GM19372 (cell line): ENCODE measurements around the gene CHCHD6.

Experiments
- ATAC-seq: cut with Tn5 transposase; IDR thresholded peaks from one replicate; pipeline ENCODE4 v1.9.1; 2021; ENCODE audit warnings: mild to moderate bottlenecking, low read depth, moderate library complexity; ENCODE audit not compliant: unreplicated experiment

The CHCHD6 gene

GRCh38 chr3:126913524-126913923 is 209.5 kb downstream of the CHCHD6 start:
- ATAC-seq: no peak

- no peak for ATAC-seq
These were observed 210.2 kb downstream of the CHCHD6 start for GRCh38 chr3:126914226-126914625.

GRCh38 chr3:126915015-126915414 is 211.0 kb downstream of the CHCHD6 start:
- no peak for ATAC-seq

DNA sequence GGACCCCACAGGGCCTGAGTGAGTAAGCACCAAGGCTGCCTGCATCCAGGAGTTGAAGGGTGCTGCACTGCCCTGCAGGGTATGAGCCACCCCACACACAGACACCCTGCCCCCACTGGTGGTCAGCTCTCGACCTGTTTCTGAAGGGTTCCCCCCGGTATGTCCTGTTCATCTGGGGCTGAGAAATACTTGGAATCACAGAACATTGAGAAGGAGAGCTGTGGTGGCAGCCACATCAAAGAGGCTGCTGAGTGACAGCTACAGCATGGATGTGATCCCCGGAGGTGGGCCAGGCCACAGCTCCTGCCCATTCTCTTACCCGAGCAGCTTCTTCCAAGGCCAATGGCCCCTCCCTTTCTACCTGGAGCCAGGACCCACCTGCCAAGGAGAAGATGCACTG is 212.5 kb downstream of the CHCHD6 start:
- no peak for ATAC-seq

DNA sequence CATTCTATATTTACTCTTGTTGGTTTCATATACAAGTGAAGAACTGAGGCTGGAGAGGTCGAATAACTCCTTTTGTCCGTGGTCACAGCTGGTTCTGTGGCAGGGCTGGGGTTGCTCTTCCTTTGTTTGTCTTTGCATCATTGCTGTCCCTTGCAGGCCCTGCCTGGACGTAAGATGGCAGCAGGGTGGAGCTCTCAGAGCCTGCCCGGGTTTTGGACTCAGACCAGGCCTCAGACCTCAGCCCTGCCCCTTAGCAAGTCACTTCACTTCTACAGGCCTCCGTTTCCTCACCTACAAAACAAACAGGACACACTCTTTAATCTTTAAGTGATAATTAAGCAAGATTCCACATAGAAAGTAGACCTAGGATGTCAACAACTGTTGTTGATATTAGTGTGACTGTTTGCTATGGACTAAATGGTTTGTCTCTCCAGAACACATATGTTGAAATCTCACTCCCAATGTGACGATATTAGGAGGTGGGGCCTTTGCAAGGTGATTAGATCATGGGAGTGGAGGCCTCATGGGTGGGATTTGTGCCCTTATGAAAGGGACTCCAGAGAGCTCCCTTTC is 213.3 kb downstream of the CHCHD6 start:
- no peak for ATAC-seq

GRCh38 chr3:126918355-126918821 is 214.3 kb downstream of the CHCHD6 start:
- ATAC-seq: no peak

DNA sequence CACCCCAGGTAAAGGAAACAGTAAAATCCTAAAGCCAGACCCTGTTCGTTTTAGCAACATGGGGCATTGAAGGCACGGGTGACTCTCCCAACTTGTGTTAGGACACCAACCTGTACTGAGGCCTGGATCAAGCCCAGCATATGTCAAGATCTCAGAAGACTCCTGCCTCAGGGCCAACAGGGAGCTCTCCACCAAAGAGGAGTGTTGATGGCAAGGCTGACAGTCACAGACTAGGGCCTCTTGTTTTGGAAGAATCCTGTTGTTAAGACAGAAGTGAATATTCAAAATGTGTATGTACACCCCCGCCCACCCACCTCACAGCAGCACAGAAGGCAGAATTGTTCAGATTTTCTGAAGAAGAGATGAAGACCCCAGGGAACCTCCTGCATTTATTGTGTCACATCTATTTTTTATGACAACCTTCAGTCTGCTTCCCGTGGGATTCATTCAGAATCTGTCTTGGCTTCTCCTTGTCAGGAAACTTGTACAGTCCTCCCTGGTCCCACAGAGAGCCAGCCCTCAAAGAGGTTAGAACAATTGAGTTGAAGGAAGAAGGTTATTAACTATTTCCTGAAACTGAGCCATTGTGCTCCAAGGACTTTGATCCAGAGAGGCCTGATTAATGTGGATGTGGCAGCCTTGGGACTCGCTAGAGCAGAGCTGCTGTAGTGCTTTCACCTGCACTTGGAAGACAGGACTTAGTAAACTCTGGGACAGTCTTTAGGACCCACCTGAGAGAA is 217.2 kb downstream of the CHCHD6 start:
- no peak for ATAC-seq

- no peak for ATAC-seq
These were observed 218.4 kb downstream of the CHCHD6 start for GRCh38 chr3:126922466-126922865.

DNA sequence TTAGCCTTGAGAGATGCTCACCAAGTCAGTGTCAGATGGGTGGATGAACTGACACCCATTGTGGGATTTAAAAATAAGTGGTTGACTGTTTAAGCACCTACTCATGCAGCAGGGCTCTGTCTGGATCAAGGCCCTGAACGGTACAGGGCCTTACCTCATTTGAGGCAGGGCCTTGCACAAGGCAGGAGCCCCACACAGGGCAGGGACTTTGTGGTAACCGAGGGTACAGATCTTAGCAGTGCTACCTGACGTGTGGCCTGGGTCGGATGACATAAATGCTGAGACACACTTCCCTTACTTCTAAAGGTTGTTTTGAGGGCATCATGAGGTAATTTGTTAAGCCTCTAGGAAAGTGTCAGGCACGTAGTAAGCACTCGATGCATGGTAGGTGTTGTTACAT is 219.4 kb downstream of the CHCHD6 start:
- ATAC-seq: no peak

DNA sequence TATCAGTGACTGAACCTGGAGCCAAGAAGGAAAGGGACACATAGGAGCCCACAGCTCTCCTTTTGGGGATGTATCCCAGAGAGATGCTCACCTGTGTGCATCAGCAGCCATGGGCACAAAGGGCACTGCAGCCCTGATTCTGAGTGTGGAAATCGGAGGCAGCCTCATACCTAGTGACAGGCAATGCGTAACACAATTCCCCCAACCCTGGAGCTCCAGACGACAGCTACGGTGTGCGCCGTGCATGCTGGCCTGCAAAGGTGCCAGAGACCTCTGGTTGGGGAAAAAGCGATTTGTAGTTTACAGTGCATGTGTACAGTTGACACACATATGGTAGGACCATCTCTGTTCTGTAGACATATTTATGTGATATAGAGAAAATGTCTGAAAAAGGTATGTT is 219.9 kb downstream of the CHCHD6 start:
- ATAC-seq: no peak

GRCh38 chr3:126924458-126924857 is 220.4 kb downstream of the CHCHD6 start:
- no peak for ATAC-seq

DNA sequence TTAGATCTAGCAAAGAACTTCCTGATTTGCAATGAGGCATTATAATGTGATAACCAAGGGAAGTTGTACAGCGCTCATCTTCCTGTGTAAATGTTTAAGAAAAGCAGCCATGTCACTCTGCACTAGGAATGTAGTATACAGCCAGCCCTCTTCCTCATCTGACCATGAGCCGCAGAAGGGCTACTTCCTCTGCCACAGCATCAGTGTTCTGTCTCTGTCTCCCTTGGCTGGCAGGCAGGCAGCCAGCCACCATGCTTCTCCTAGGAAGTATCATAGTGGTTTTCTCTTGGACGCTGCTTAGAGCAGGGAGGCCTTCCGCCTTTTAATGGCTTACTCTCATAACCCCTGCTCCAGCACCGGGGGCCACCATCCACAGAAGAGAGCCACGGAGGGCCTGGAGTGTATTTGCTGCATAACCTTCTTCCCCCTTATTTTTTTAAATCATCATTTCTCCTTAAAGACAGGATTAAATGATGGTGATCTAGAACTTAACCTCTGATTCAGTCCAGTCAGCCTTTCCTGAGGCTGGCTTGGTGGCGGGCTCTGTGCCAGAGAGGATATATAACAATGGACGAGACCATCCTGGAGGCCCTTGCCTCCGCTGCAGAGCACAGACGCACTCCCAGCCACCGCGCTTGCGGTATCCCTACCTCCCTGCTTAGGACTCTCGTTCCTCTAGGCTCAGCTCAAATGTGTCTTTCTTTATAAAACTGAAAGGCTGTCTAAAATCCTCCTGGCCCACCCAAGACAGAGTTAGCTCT is 221.6 kb downstream of the CHCHD6 start:
- ATAC-seq: no peak

GRCh38 chr3:126926684-126927400 is 222.8 kb downstream of the CHCHD6 start:
- ATAC-seq: no peak

DNA sequence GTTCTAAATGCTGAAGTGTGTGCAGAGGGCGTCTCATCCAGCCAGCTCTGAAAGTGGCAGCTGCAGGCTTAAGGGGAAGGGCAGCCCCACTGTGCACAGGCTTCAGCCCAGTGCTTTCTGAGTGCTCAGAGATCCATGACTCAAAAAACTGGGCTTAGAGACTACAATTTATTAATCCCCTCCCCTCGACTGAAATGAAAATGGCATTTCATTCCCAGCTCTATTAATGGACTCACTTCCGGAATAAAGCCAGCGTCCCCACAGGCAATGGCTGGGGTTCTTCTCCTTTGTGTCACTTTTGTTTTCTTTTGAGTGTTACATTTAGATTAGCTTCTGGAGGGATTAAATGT is 223.3 kb downstream of the CHCHD6 start:
- no peak for ATAC-seq

GRCh38 chr3:126927846-126928245 is 223.8 kb downstream of the CHCHD6 start:
- ATAC-seq: no peak

DNA sequence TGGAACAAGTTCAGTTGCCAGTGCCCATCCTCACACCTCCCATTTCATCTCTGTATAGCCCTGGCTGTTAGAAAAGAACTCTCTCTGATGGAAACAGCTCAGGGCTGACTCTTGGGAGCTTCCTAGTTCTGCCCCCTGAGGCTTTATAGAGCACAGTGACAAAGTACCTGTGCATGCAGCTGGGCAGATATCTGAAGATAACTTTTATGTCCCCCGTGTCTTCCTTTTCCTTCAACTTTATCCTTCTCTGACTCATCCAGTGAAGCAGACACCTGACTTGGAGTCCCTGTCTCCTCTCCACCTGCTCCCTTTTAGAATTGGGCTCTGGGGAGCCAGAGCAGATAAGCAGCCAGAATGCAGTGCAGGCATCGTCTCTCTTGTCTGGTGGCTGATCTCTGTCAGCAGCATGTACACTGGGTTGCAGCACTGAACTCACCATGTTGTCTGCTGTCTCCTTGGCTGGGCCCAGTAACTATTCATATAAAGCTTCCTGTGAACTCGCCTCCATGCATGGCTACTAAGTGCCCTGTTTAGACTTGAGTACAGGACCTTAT is 225.0 kb downstream of the CHCHD6 start:
- no peak for ATAC-seq

DNA sequence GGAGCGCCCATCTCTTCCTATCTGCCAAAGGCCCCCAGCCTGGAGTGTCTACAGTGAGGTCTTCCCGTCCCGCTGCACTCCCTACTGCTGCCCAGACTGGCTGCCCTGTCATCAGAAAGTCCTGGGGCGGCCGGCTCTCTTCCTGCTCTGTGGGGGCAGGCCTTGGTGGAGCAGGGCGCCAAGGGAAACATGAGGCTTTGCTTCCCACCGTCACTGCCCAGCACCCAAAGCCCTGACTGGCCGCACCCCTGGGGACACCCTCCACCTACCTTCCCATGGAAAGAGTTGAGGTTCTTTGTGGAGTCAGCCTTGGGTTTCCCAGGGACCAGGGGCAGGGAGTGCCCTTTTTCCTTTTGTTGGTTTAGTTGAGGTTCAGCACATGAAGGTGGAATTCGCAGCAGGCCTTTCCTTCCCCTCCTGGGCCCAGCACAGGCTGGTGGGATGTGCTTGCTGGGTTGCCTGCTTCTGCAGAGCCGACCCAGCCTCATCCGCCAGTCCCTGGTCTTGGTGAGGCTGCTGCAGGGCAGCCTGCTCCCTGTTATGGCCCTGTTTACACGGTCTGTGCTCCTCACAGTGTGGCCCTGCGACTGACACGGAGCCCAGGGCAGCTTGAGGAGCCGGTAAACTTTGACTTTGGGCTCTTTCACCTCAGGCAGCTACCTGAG is 227.0 kb downstream of the CHCHD6 start:
- ATAC-seq: no peak

DNA sequence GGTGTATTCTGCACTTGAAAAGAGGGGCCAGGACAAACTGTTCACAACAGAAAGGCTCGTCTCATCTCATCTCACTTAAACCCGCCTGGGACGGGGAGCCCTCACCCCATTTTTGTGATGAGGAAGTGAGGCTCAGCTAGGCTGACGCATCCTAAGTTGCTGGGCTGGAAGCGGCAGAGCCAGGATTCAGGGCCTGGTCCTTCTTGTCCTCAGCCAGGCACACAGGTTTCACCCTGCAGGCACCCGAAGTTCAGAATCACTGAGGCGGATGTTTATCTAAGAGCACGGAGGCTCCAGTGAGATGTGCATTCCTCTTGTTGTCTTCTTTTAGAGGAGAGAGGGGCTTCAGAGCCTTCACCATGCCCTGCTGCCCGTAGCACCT is 227.8 kb downstream of the CHCHD6 start:
- no peak for ATAC-seq

DNA sequence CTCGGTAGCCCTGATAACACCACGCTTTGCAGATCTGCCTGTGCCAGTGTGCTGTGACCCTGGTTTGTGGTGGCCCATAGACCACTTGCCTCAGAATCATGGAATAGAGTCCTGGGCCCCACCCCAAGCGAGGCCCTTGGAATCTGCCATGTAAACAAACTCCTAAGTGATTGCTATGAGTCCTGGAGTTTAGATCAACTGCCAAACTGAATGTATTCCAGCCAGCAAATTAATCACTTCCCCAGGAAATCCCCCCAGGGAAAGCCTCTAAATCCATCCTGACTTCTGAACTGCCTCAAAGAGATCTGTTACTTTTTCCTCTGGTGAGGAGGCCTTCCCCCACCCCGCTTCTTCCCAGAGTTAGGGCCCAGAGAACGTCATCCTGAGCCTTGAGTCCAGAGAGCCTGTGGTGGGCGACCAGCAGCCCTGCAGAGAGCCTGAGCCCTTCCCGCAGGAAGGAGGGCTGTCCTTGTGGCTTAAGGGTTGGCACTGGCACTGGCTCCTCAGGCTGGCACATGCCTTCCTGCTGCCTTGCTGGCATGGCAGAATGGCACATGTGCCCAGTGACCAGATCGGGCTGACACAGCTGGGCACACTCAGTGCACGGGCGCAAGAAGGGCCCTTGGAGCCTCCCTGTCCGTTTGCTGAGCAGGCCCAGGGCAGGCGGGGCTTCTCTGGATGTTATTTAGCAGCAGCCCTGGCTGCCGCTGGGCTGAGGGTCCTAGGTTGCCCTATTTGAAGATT is 228.3 kb downstream of the CHCHD6 start:
- ATAC-seq: no peak
